MM.1S (cell line): ENCODE results near the gene CREB5.

Source experiments
- CTCF ChIP-seq: fragments of 300-600 bp; sonication (generic); IDR thresholded peaks from 2 replicates; pipeline ENCODE4 v1.5.1; 2016; ENCODE audit warnings: antibody characterized with exemption, low read length, mixed read lengths
- EZH2 ChIP-seq: fragments of 300-600 bp; sonication (generic); optimal IDR thresholded peaks from 2 replicates; pipeline ENCODE3; 2017; ENCODE audit warnings: low read depth, mild to moderate bottlenecking, antibody characterized with exemption, low read length, mixed read lengths
- EZH2phosphoT487 ChIP-seq: fragments of 300-600 bp; sonication (generic); IDR thresholded peaks from 2 replicates; pipeline ENCODE4 v1.6.1; 2018; ENCODE audit warnings: antibody characterized with exemption, low read length

- TF ChIP-seq EZH2, result no peak
- TF ChIP-seq CTCF, result no peak
- TF ChIP-seq EZH2phosphoT487, result no peak
Observed at GRCh38 chr7:28815928-28816373, 403.6 kb downstream of the CREB5 start.
